Activated CD8-positive, alpha-beta T cell treated with anti-CD3 and anti-CD28 coated beads for 36 hours (primary cell): ENCODE data around the gene NR2F1-AS1. TPM values are rescaled to one million over a fixed set of nuclear protein-coding genes. Genes with fewer than 3 reads are reported as not detected.
A peak's percentile ranks its signal among the peaks of the same experiment; 100 is the strongest.

ENCODE experiments used
- ATAC-seq: fragments of 200-7000 bp; cut with Tn5 transposase; one replicate; pipeline ENCODE4 v1.10.0; 2021; ENCODE audit warnings: mild to moderate bottlenecking, moderate library complexity
- CTCF ChIA-PET: fragments of 350-600 bp; sonication (Branson Sonifier 250); formaldehyde crosslinking; loops from one replicate; lab custom pipeline; 2021; ENCODE audit warnings: antibody characterized with exemption; lab: Charles Lee
- POLR2A ChIA-PET: fragments of 350-600 bp; sonication (Branson Sonifier 250); formaldehyde crosslinking; loops from one replicate; lab custom pipeline; 2021; ENCODE audit warnings: antibody characterized with exemption; lab: Charles Lee
- DNase-seq: peaks from one replicate; pipeline ENCODE4 v3.0.0-alpha.2; 2020
- H3K27ac Mint-ChIP-seq: one replicate; pipeline ENCODE4 v1.8.0; 2021; ENCODE audit warnings: mild to moderate bottlenecking, mixed read lengths
- H3K27me3 Mint-ChIP-seq: one replicate; pipeline ENCODE4 v1.8.0; 2021; ENCODE audit warnings: mixed read lengths
- H3K36me3 Mint-ChIP-seq: one replicate; pipeline ENCODE4 v1.8.0; 2021; ENCODE audit warnings: low read depth, mixed read lengths
- H3K4me1 Mint-ChIP-seq: one replicate; pipeline ENCODE4 v1.8.0; 2021; ENCODE audit warnings: low read depth, mixed read lengths
- H3K4me3 Mint-ChIP-seq: one replicate; pipeline ENCODE4 v1.8.0; 2021; ENCODE audit warnings: mild to moderate bottlenecking, moderate library complexity, mixed read lengths
- H3K9me3 Mint-ChIP-seq: one replicate; pipeline ENCODE4 v1.8.0; 2021; ENCODE audit warnings: mixed read lengths
- intact Hi-C: fragments of 100-400 bp; cut with micrococcal nuclease; formaldehyde crosslinking; loops from one replicate; pipeline ENCODE4 v1.10.0; 2022
- total RNA-seq, 2 experiments: library from RNA; stranded (reverse); gene quantifications; one replicate each; pipeline ENCODE4 v1.2.3, GENCODE V29; 2021
- TF ChIP-seq, protein P1 (sequence below): fragments of 200-600 bp; IDR thresholded peaks from one replicate; pipeline ENCODE4 v1.8.0; 2022; ENCODE audit warnings: antibody characterized with exemption, mild to moderate bottlenecking

NR2F1-AS1 gene
- total RNA-seq, 2 experiments from 2014 or later: not detected

DNA sequence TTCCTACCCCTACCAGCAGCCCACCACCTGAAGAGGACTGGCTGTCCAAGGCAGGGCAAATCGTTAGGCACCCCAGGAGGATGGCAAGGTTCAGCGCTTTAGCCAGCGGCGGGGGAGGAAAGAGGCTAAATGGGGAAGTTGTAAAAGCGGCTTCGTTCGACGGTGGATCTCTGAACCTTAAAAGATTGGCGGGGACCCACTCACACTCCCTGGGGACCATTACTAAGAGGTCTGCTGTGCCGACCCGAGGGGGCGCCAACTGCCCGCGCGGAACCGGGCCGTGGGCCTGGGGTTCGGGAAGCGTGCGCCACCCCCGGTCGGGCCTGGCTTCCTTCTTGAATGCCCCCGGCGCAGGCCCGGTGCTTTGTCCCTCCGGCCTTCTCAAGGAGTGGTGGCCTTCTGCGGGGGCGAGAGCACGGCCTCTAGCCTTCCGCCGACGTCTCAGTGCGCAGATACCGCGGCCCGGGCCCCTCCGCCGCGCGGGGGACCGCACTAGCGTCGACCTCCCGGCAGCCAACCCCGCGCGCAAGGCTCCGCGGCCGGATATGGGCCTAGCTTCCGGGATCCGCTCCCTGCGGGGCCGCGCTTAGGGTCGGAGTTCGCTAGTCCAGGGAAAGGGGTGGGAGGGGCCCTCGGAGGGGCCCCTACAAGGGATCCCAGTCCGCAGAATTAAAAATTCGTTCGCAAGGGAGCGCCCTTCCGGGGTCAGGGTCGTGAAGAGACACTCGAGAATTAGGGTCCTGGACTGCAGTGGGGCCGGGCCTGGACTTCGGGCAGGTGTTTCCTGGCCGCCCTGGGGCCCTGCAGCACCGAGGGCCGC is 10.5 kb downstream of the NR2F1-AS1 start:
- intact Hi-C loops: loop anchor here (5.0 kb wide), 1 partner anchor 37 kb away; no protein-coding TSS in a partner anchor
- H3K27ac Mint-ChIP-seq: no peak overlapping the region
- TF ChIP-seq, protein P1, sequence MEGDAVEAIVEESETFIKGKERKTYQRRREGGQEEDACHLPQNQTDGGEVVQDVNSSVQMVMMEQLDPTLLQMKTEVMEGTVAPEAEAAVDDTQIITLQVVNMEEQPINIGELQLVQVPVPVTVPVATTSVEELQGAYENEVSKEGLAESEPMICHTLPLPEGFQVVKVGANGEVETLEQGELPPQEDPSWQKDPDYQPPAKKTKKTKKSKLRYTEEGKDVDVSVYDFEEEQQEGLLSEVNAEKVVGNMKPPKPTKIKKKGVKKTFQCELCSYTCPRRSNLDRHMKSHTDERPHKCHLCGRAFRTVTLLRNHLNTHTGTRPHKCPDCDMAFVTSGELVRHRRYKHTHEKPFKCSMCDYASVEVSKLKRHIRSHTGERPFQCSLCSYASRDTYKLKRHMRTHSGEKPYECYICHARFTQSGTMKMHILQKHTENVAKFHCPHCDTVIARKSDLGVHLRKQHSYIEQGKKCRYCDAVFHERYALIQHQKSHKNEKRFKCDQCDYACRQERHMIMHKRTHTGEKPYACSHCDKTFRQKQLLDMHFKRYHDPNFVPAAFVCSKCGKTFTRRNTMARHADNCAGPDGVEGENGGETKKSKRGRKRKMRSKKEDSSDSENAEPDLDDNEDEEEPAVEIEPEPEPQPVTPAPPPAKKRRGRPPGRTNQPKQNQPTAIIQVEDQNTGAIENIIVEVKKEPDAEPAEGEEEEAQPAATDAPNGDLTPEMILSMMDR: no peak
- H3K4me3 Mint-ChIP-seq: no peak overlapping the region
- ChIA-PET POLR2A (no interaction called here), CTCF (interaction anchor here (1.2 to 1.4 kb wide), 2 partner anchors 37 to 48 kb away, joined by 3 read pairs; no protein-coding TSS in a partner anchor)
- H3K36me3 Mint-ChIP-seq: no peaks in the 10 kb centered on the region
- peaks cover 18% of the 10 kb centered on the region for H3K4me1 Mint-ChIP-seq
- peaks cover 70% of the 10 kb centered on the region for H3K27me3 Mint-ChIP-seq
- ATAC-seq: peak; percentile 66
- no peak for DNase-seq
- no peaks in the 10 kb centered on the region for H3K9me3 Mint-ChIP-seq

DNA sequence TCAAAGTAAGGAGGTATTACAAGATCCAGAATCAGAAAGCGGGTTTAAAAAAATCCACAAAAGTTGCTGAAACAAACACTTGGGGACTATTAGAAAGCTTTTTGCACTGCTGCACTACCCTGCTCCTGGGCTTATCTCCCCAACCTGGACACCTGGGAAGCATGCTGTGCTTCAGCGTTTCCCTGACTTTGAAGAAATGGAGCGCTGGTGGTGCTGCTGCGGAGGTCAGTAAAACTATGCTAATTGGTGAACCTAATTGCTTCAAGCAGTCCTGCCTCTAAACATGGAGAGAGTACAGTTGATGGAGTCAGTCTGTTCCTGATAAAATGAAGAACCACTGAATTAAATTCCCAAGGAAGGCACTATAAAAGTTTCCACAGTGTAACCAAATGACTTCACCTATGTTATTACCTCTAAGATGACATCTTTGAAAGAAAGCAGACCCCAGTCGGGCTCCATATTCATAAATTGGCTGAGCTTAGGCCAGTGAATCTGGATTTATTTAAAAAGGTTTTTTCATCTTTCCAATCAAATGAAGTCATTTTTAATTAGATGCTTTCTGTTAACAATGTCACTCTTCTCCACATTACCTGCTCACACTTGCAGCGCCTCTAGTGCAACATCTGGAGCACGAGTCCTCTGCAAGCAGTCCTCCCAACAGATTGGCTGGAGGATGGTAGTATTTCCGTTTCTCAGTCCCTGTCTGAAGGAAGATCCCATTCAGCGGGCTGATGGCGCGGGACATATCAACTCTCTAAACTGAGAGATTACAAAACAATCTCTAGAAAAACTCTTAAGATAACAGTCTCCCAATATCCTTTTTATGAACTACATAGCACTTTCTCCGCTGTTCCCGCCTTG is 11.5 kb downstream of the NR2F1-AS1 start:
- DNase-seq (no peak), ATAC-seq (no peak)
- no peaks in the 10 kb centered on the region for H3K36me3 Mint-ChIP-seq
- intact Hi-C loops: loop anchor here (5.0 kb wide), 1 partner anchor 38 kb away; no protein-coding TSS in a partner anchor
- POLR2A ChIA-PET: interaction anchor here (0.6 kb wide), 1 partner anchor 921 kb away, joined by 3 read pairs; no protein-coding TSS in a partner anchor
- peaks cover 60% of the 10 kb centered on the region for H3K27me3 Mint-ChIP-seq
- TF ChIP-seq, protein P1: no peak
- H3K4me3 Mint-ChIP-seq: no peak overlapping the region
- H3K9me3 Mint-ChIP-seq: no peaks in the 10 kb centered on the region
- CTCF ChIA-PET: no interaction called here
- H3K4me1 Mint-ChIP-seq: peaks cover 19% of the 10 kb centered on the region
- H3K27ac Mint-ChIP-seq: no peak overlapping the region

DNA sequence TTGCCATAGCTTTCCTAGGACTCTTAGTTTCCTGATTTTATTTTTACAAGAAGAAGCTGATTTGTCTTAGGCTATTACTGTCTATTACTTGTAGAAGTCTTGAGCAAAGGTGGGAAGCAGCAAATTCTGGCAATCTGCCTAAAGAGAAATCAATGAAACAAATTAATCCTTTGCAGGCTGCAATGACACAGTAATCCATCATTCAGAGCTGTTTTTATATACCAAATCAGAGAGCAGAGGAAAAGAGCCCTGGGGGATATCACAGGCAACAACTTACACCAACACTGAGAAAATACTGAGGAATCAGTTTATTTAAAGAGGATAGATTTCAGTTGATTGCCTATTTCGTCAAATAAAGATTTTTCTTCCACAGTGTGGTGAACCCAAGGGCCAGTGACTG is 13.6 kb downstream of the NR2F1-AS1 start:
- Mint-ChIP-seq H3K4me1 (peaks cover 22% of the 10 kb centered on the region), H3K4me3 (no peak overlapping the region), H3K27ac (no peak overlapping the region), H3K9me3 (no peaks in the 10 kb centered on the region), H3K36me3 (no peaks in the 10 kb centered on the region), H3K27me3 (peaks cover 45% of the 10 kb centered on the region)
- DNase-seq (no peak), ATAC-seq (no peak)
- TF ChIP-seq, protein P1: no peak
- POLR2A ChIA-PET: no interaction called here
- CTCF ChIA-PET: no interaction called here
- intact Hi-C loops: no loop called here

DNA sequence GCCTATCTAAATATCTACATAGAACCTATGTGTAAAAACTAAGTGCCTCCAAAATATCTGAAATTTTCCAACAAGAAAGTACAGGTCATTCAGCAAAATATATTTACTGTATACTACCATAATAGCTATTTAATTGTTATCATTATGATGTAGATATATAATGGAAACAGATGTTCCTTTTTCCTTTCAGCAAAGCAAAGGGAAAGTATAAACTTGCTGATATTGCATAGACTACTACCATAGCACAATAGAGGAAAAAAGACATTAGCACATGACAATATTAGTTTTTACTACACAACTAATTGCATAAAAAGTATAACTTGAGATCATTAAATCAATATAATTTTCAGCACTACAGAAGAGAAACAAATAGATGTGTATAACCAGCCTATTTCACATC is 14.9 kb downstream of the NR2F1-AS1 start:
- H3K36me3 Mint-ChIP-seq: no peaks in the 10 kb centered on the region
- H3K27me3 Mint-ChIP-seq: peaks cover 34% of the 10 kb centered on the region
- no peak for ATAC-seq

More for the DNA sequence above, 14.9 kb downstream of the NR2F1-AS1 start:
- peaks cover 13% of the 10 kb centered on the region for H3K4me1 Mint-ChIP-seq
- TF ChIP-seq, protein P1: no peak
- H3K27ac Mint-ChIP-seq: no peak overlapping the region
- ChIA-PET POLR2A (no interaction called here), CTCF (no interaction called here)
- H3K9me3 Mint-ChIP-seq: no peaks in the 10 kb centered on the region
- intact Hi-C loops: no loop called here
- DNase-seq: no peak
- H3K4me3 Mint-ChIP-seq: no peak overlapping the region
